GM12873 (cell line): ENCODE measurements around the gene AGBL4.

Experiments
- TF ChIP-seq, protein P1 (sequence below): IDR thresholded peaks from 2 replicates; pipeline ENCODE4 v1.5.1; 2012; ENCODE audit warnings: low read depth, mild to moderate bottlenecking, moderate library complexity, low read length, control low read depth; ENCODE audit not compliant: insufficient read depth; ENCODE audit errors: missing control alignments

AGBL4 gene

GRCh38 chr1:49060766-49061165 lies 963.0 kb downstream of the AGBL4 start:
- TF ChIP-seq, protein P1, sequence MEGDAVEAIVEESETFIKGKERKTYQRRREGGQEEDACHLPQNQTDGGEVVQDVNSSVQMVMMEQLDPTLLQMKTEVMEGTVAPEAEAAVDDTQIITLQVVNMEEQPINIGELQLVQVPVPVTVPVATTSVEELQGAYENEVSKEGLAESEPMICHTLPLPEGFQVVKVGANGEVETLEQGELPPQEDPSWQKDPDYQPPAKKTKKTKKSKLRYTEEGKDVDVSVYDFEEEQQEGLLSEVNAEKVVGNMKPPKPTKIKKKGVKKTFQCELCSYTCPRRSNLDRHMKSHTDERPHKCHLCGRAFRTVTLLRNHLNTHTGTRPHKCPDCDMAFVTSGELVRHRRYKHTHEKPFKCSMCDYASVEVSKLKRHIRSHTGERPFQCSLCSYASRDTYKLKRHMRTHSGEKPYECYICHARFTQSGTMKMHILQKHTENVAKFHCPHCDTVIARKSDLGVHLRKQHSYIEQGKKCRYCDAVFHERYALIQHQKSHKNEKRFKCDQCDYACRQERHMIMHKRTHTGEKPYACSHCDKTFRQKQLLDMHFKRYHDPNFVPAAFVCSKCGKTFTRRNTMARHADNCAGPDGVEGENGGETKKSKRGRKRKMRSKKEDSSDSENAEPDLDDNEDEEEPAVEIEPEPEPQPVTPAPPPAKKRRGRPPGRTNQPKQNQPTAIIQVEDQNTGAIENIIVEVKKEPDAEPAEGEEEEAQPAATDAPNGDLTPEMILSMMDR: no peak

- TF ChIP-seq, protein P1: no peak
Observed at GRCh38 chr1:49059087-49059486, 964.7 kb downstream of the AGBL4 start.

DNA sequence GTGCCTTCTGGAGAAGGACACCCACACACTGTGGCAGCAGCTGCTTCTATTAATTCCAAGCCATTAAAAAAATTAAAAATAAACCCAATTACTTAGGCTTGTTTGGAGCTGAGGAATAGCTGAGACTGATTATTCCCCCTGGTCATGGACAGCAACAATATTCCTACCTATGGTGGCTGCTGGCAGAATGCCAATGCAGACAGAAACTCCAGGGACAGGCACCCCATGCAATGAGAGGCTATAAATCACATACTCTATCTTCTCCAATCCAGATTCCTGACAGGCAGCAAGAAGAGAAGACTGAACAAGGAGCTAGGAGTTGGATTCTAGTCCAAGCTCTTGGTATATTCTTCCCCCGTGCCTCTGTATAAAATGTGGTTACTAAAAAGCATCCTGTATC lies 971.7 kb downstream of the AGBL4 start:
- TF ChIP-seq, protein P1: no peak

- TF ChIP-seq, protein P1: no peak
Observed at GRCh38 chr1:49051647-49052046, 972.1 kb downstream of the AGBL4 start.

GRCh38 chr1:49050041-49050440 lies 973.7 kb downstream of the AGBL4 start:
- TF ChIP-seq, protein P1: no peak

DNA sequence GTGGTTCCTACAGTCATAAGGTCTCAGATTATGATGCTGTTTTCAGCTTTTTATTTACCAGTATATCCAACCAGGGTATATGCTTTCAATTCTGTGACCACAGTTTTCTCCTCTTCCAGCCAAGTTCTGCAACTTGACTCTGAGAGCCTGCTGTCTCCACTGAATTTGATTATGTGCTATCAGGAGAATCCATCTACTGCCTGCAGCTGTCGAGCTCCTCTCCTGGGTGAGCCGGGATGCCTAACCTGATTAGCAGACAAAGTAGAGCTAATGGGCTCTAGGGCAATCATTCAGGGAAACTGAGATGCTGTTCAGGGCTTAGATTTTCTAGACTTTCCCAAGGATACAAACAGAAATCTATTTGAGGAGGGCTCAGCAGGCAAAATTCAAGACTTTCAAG lies 975.6 kb downstream of the AGBL4 start:
- TF ChIP-seq, protein P1: no peak

DNA sequence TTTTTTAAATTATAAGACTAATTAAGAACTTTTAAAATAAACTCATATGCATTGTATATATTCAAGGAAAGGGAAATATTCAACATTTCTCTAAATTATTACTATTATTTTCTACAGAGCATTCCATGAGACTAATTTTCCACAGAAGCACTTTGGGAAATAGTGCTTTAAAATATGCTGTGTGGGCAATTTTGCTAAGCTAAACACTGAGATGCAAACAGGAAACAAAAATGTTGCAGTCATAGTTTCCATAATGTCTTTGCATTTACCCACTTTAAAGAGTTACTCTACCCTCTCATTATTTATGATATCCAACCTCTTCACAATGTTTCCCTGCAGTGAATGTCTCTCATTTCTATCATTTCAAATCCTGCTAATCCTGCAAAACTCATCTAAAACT lies 977.4 kb downstream of the AGBL4 start:
- TF ChIP-seq, protein P1: no peak
